GM23338 (cell line): Measurements from ENCODE around the gene MAP3K5. TPM values are rescaled to one million over a fixed set of nuclear protein-coding genes. Genes with fewer than 3 reads are reported as not detected.

Source experiments
- ATAC-seq: fragments of 200-7000 bp; cut with Tn5 transposase; 3 replicates; pipeline ENCODE4 v1.9.1; 2020
- DNase-seq: peaks from one replicate; pipeline ENCODE4 v3.0.0-alpha.2; 2015; ENCODE audit warnings: low spot score
- H2AFZ ChIP-seq: fragments of 200-600 bp; sonication (generic); 2 replicates; pipeline ENCODE4 v1.8.0; 2016; ENCODE audit warnings: antibody characterized with exemption, mild to moderate bottlenecking, moderate library complexity
- H3F3A ChIP-seq: fragments of 200-600 bp; sonication (generic); replicated peaks from 2 replicates; pipeline ENCODE4 v1.8.0; 2017; ENCODE audit warnings: antibody characterized with exemption, mixed run types, low read depth
- H3K27ac ChIP-seq: fragments of 200-600 bp; sonication (generic); 2 replicates; pipeline ENCODE4 v1.6.1; 2016; ENCODE audit warnings: low read depth
- H3K27me3 ChIP-seq: fragments of 200-600 bp; sonication (generic); 2 replicates; pipeline ENCODE4 v1.8.0; 2016; ENCODE audit warnings: mild to moderate bottlenecking, mixed run types, moderate library complexity; ENCODE audit not compliant: insufficient read depth
- H3K36me3 ChIP-seq: fragments of 200-600 bp; sonication (generic); 2 replicates; pipeline ENCODE4 v1.8.0; 2016; ENCODE audit warnings: mild to moderate bottlenecking; ENCODE audit not compliant: insufficient read depth
- H3K4me1 ChIP-seq: fragments of 200-600 bp; sonication (generic); 2 replicates; pipeline ENCODE4 v1.8.0; 2016; ENCODE audit warnings: mild to moderate bottlenecking, moderate library complexity; ENCODE audit not compliant: insufficient read depth
- H3K4me2 ChIP-seq: fragments of 200-600 bp; sonication (generic); 2 replicates; pipeline ENCODE4 v1.7.1; 2017; ENCODE audit warnings: mixed run types
- H3K4me3 ChIP-seq: fragments of 200-600 bp; sonication (generic); 2 replicates; pipeline ENCODE4 v1.6.1; 2016; ENCODE audit warnings: mixed run types
- H3K79me2 ChIP-seq: fragments of 200-600 bp; sonication (generic); replicated peaks from 2 replicates; pipeline ENCODE4 v1.8.0; 2017; ENCODE audit warnings: mild to moderate bottlenecking; ENCODE audit not compliant: insufficient read depth
- H3K9me2 ChIP-seq: fragments of 200-600 bp; sonication (generic); 2 replicates; pipeline ENCODE4 v1.8.0; 2017; ENCODE audit not compliant: insufficient read depth
- H4K20me1 ChIP-seq: fragments of 200-600 bp; sonication (generic); replicated peaks from 2 replicates; pipeline ENCODE4 v1.8.0; 2017; ENCODE audit warnings: mild to moderate bottlenecking; ENCODE audit not compliant: insufficient read depth
- H3K27ac Mint-ChIP-seq: 2 replicates; pipeline ENCODE4 v1.8.0; 2020; ENCODE audit warnings: inconsistent platforms, mild to moderate bottlenecking, moderate library complexity, mixed read lengths
- H3K27me3 Mint-ChIP-seq: 3 replicates; pipeline ENCODE4 v1.8.0; 2022; ENCODE audit warnings: low read depth, mild to moderate bottlenecking, moderate library complexity, mixed read lengths, inconsistent platforms; ENCODE audit not compliant: insufficient read depth, poor library complexity
- H3K36me3 Mint-ChIP-seq: 3 replicates; pipeline ENCODE4 v1.8.0; 2021; ENCODE audit warnings: low read depth, mild to moderate bottlenecking, inconsistent platforms, moderate library complexity, mixed read lengths
- H3K4me1 Mint-ChIP-seq: 3 replicates; pipeline ENCODE4 v1.8.0; 2020; ENCODE audit warnings: mild to moderate bottlenecking, inconsistent platforms, mixed read lengths
- H3K4me3 Mint-ChIP-seq: 3 replicates; pipeline ENCODE4 v1.8.0; 2021; ENCODE audit warnings: moderate library complexity, mild to moderate bottlenecking, inconsistent platforms, mixed read lengths
- H3K9me3 Mint-ChIP-seq: 3 replicates; pipeline ENCODE4 v1.8.0; 2020; ENCODE audit warnings: moderate library complexity, mild to moderate bottlenecking, inconsistent platforms, mixed read lengths
- CREB1 ChIP-seq: fragments of 250-450 bp; sonication (Bioruptor Pico); IDR thresholded peaks from 2 replicates; pipeline ENCODE4 v1.5.0; 2020; ENCODE audit warnings: low read depth, mild to moderate bottlenecking, moderate library complexity
- EZH2 ChIP-seq: fragments of 200-600 bp; sonication (generic); IDR thresholded peaks from one replicate; pipeline ENCODE4 v1.8.0; 2017; ENCODE audit warnings: antibody characterized with exemption, mild to moderate bottlenecking, low read depth; ENCODE audit not compliant: unreplicated experiment
- JUNB ChIP-seq: IDR thresholded peaks from one replicate; pipeline ENCODE4 v1.6.1; 2016; ENCODE audit warnings: antibody characterized with exemption; ENCODE audit not compliant: unreplicated experiment
- REST ChIP-seq: IDR thresholded peaks from one replicate; pipeline ENCODE4 v1.6.1; 2018; ENCODE audit warnings: antibody characterized with exemption; ENCODE audit not compliant: unreplicated experiment
- polyA plus RNA-seq: library from polyadenylated mRNA; unstranded; fragments of >200 nt; fragmentation: Nextera tagmentation; extraction: Ambion mirVana; gene quantifications from 2 replicates; pipeline ENCODE4 v1.2.1, GENCODE V29; 2016
- total RNA-seq: library from RNA; depleted of rRNA; stranded (reverse); fragments of >200 nt; shearing (Covaris generic); gene quantifications from 2 replicates; pipeline ENCODE4 v1.2.3, GENCODE V29; 2014
- TF ChIP-seq, protein P1 (sequence below), 2 experiments: fragments of 200-600 bp in 1 of 2; sonication (generic) in 1 of 2; conservative IDR thresholded peaks; 2 replicates each; pipeline versions ENCODE4 v1.5.1 to v1.6.1; 2016 to 2017; ENCODE audit warnings: antibody characterized with exemption in 2 of 2, low read depth in 2 of 2, mild to moderate bottlenecking in 2 of 2, moderate library complexity in 1 of 2

The MAP3K5 gene
- total and polyA plus RNA-seq, 2 experiments from 2014 or later: 0.76 to 2.8 TPM

- Histone ChIP-seq H3K27ac (no peak overlapping the region), H3K4me1 (peaks cover 9% of the 10 kb centered on the region; the same call in 1 of the 2 replicates), H3K27me3 (no peaks in the 10 kb centered on the region), H3K79me2 (no peaks in the 10 kb centered on the region), H3K36me3 (no peaks in the 10 kb centered on the region), H3K4me3 (no peak overlapping the region), H2AFZ (no peak overlapping the region), H3K9me2 (no peaks in the 10 kb centered on the region), H4K20me1 (no peaks in the 10 kb centered on the region), H3K4me2 (no peak overlapping the region), H3F3A (no peaks in the 10 kb centered on the region)
- H3K36me3 Mint-ChIP-seq: no peaks in the 10 kb centered on the region
- ATAC-seq: no peak
- TF ChIP-seq CREB1 (no peak), REST (no peak), EZH2 (no peak), JUNB (no peak)
- TF ChIP-seq, protein P1, sequence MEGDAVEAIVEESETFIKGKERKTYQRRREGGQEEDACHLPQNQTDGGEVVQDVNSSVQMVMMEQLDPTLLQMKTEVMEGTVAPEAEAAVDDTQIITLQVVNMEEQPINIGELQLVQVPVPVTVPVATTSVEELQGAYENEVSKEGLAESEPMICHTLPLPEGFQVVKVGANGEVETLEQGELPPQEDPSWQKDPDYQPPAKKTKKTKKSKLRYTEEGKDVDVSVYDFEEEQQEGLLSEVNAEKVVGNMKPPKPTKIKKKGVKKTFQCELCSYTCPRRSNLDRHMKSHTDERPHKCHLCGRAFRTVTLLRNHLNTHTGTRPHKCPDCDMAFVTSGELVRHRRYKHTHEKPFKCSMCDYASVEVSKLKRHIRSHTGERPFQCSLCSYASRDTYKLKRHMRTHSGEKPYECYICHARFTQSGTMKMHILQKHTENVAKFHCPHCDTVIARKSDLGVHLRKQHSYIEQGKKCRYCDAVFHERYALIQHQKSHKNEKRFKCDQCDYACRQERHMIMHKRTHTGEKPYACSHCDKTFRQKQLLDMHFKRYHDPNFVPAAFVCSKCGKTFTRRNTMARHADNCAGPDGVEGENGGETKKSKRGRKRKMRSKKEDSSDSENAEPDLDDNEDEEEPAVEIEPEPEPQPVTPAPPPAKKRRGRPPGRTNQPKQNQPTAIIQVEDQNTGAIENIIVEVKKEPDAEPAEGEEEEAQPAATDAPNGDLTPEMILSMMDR (conservative IDR thresholded peaks at IDR 0.05; ENCODE audit: low read depth in 2 of 2): no peak
- no peak overlapping the region for H3K27ac Mint-ChIP-seq
- peaks cover 16% of the 10 kb centered on the region; the same call in 2 of the 3 replicates for H3K4me1 Mint-ChIP-seq
- H3K9me3 Mint-ChIP-seq: no peaks in the 10 kb centered on the region
- H3K27me3 Mint-ChIP-seq: no peaks in the 10 kb centered on the region
- H3K4me3 Mint-ChIP-seq: no peak overlapping the region
- no peak for DNase-seq
Observed at GRCh38 chr6:136769759-136770158, 22.5 kb downstream of the MAP3K5 start.

DNA sequence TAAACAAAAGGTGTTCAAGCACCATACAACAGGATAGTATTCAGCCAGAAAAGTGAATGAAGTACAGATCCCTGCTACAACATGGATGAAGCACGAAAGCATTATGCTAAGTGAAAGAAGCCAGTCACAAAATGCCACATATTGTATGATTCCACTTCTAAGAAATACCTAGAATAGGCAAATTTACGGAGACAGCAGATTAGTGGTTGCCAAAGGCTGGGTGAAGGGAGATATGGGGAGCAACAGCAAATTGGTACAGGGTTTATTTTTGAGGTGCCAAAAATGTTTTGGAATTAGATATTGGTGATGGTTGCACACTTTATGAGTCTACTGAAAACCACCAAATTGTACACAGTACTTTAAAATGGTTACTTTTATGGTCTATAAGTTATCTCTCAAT, 23.2 kb downstream of the MAP3K5 start:
- H3K36me3 Mint-ChIP-seq: no peaks in the 10 kb centered on the region
- TF ChIP-seq JUNB (no peak), REST (no peak), EZH2 (no peak)

More for the DNA sequence above, 23.2 kb downstream of the MAP3K5 start:
- H3K9me2 ChIP-seq: no peaks in the 10 kb centered on the region
- ATAC-seq: no peak
- H3K36me3 ChIP-seq: no peaks in the 10 kb centered on the region
- H3F3A ChIP-seq: no peaks in the 10 kb centered on the region
- H3K27me3 Mint-ChIP-seq: no peaks in the 10 kb centered on the region
- H3K4me1 ChIP-seq: peaks cover 9% of the 10 kb centered on the region; the same call in 1 of the 2 replicates
- no peaks in the 10 kb centered on the region for H4K20me1 ChIP-seq
- no peaks in the 10 kb centered on the region for H3K9me3 Mint-ChIP-seq
- no peak overlapping the region for H3K4me3 Mint-ChIP-seq
- no peaks in the 10 kb centered on the region for H3K27me3 ChIP-seq
- no peak overlapping the region for H2AFZ ChIP-seq
- no peak for DNase-seq
- H3K4me2 ChIP-seq: no peak overlapping the region
- H3K4me1 Mint-ChIP-seq: peaks cover 12% of the 10 kb centered on the region; the same call in 2 of the 3 replicates
- no peak overlapping the region for H3K27ac ChIP-seq
- H3K79me2 ChIP-seq: no peaks in the 10 kb centered on the region
- no peak overlapping the region for H3K4me3 ChIP-seq
- no peak overlapping the region for H3K27ac Mint-ChIP-seq
